ENCODE measurements around the gene ALKBH4. TPM values are rescaled to one million over a fixed set of nuclear protein-coding genes. Genes with fewer than 3 reads are reported as not detected.

Gene ALKBH4
- total and polyA plus RNA-seq, 2 donors (not counting 3 experiments of a cell fraction or from before 2014, with no cell fraction given), result 5.3 to 10.8 TPM

GRCh38 chr7:102410123-102410522 is 54.5 kb downstream of the ALKBH4 start:
- no peak for FAIRE-seq
- H3K9ac ChIP-seq (replicated peaks; ENCODE audit: extremely low read depth, insufficient read depth, low read length), result no peak overlapping the region

GRCh38 chr7:102409340-102409739 is 55.3 kb downstream of the ALKBH4 start:
- POLR2A ChIA-PET, result no interaction called here
- BruUV-seq (replicated peaks), result no TSS peak

More at GRCh38 chr7:102410123-102410522, 54.5 kb downstream of the ALKBH4 start:
- H3K4me1 ChIP-seq (ENCODE audit: control insufficient read depth, extremely low read depth, insufficient read depth, low read length), result no peaks in the 10 kb centered on the region
- ChIA-PET CTCF (no interaction called here), POLR2A (no interaction called here)
- TF ChIP-seq MAX (IDR thresholded peaks at IDR 0.05; ENCODE audit: insufficient read depth, insufficient read length) (no peak), JUN (IDR thresholded peaks at IDR 0.05; ENCODE audit: borderline replicate concordance, insufficient read depth, insufficient read length, low read depth) (no peak), FOS (IDR thresholded peaks at IDR 0.05; ENCODE audit: borderline replicate concordance, insufficient read depth, low read length) (no peak), POLR2AphosphoS5 (IDR thresholded peaks at IDR 0.05; ENCODE audit: insufficient read depth, low read depth, low read length) (no peak), GATA2 (IDR thresholded peaks at IDR 0.05; ENCODE audit: insufficient read depth, insufficient read length, low read depth, low read length) (no peak), EZH2 (IDR thresholded peaks at IDR 0.05; ENCODE audit: borderline replicate concordance, low read depth, low read length, severe bottlenecking) (no peak), POLR2A (IDR thresholded peaks at IDR 0.05; ENCODE audit: low read depth, low read length) (no peak)
- no peaks in the 10 kb centered on the region for H3K27me3 ChIP-seq (ENCODE audit: control insufficient read depth in 2 of 2, insufficient read depth in 2 of 2, low read length in 2 of 2)
- H3K9me3 ChIP-seq (replicated peaks; ENCODE audit: control insufficient read depth, insufficient read depth, low read length), result no peaks in the 10 kb centered on the region
- peaks cover 13 to 31% of the 10 kb centered on the region in 2 experiments for H3K36me3 ChIP-seq (ENCODE audit: control insufficient read depth in 2 of 2, extremely low read depth in 1 of 2, insufficient read depth in 2 of 2, low read length in 2 of 2)
- intact Hi-C loops (cut with micrococcal nuclease) (no loop called here), dilution Hi-C loops (cut with MboI; ENCODE audit: extremely low pct_ligation_motif_present, low sequenced_read_pairs) (no loop called here)
- no peak overlapping the region for H3K27ac ChIP-seq (ENCODE audit: insufficient read depth, low read depth, low read length)
- no peaks in the 10 kb centered on the region for H3K79me2 ChIP-seq (ENCODE audit: control insufficient read depth, insufficient read depth, low read length)
- H3K9me1 ChIP-seq (replicated peaks; ENCODE audit: control insufficient read depth, extremely low read depth, insufficient read depth, low read length), result no peaks in the 10 kb centered on the region
- H2AFZ ChIP-seq (ENCODE audit: low read depth, low read length), result no peak overlapping the region
- H3K4me2 ChIP-seq (ENCODE audit: insufficient read depth, low read length), result no peak overlapping the region
- BruUV-seq (replicated peaks), result no TSS peak
- no peaks in the 10 kb centered on the region for H4K20me1 ChIP-seq (replicated peaks; ENCODE audit: control insufficient read depth, extremely low read depth, insufficient read depth, low read length)
- DNase-seq (ENCODE audit: low read depth, low spot score), result no peak
- no peak overlapping the region for H3K4me3 ChIP-seq (replicated peaks in 1 of 3; ENCODE audit: insufficient read depth in 1 of 3, low read depth in 1 of 3, low read length in 3 of 3)

More at GRCh38 chr7:102409340-102409739, 55.3 kb downstream of the ALKBH4 start:
- FAIRE-seq (no peak), DNase-seq (ENCODE audit: low read depth, low spot score) (no peak)
- Histone ChIP-seq H3K27ac (ENCODE audit: insufficient read depth, low read depth, low read length) (no peak overlapping the region), H3K9ac (replicated peaks; ENCODE audit: extremely low read depth, insufficient read depth, low read length) (no peak overlapping the region), H3K36me3 (ENCODE audit: control insufficient read depth in 2 of 2, extremely low read depth in 1 of 2, insufficient read depth in 2 of 2, low read length in 2 of 2) (peaks cover 13 to 32% of the 10 kb centered on the region in 2 experiments), H3K9me1 (replicated peaks; ENCODE audit: control insufficient read depth, extremely low read depth, insufficient read depth, low read length) (no peaks in the 10 kb centered on the region), H3K79me2 (ENCODE audit: control insufficient read depth, insufficient read depth, low read length) (no peaks in the 10 kb centered on the region), H3K4me3 (replicated peaks in 1 of 3; ENCODE audit: insufficient read depth in 1 of 3, low read depth in 1 of 3, low read length in 3 of 3) (no peak overlapping the region), H3K9me3 (replicated peaks; ENCODE audit: control insufficient read depth, insufficient read depth, low read length) (no peaks in the 10 kb centered on the region), H2AFZ (ENCODE audit: low read depth, low read length) (no peak overlapping the region), H4K20me1 (replicated peaks; ENCODE audit: control insufficient read depth, extremely low read depth, insufficient read depth, low read length) (no peaks in the 10 kb centered on the region), H3K4me1 (ENCODE audit: control insufficient read depth, extremely low read depth, insufficient read depth, low read length) (no peaks in the 10 kb centered on the region), H3K4me2 (ENCODE audit: insufficient read depth, low read length) (no peak overlapping the region), H3K27me3 (ENCODE audit: control insufficient read depth in 2 of 2, insufficient read depth in 2 of 2, low read length in 2 of 2) (no peaks in the 10 kb centered on the region)
- CTCF ChIA-PET, result no interaction called here
- dilution Hi-C loops (cut with MboI; ENCODE audit: extremely low pct_ligation_motif_present, low sequenced_read_pairs), result no loop called here
- TF ChIP-seq GATA2 (IDR thresholded peaks at IDR 0.05; ENCODE audit: insufficient read depth, insufficient read length, low read depth, low read length), result no peak
- TF ChIP-seq EZH2 (IDR thresholded peaks at IDR 0.05; ENCODE audit: borderline replicate concordance, low read depth, low read length, severe bottlenecking), result no peak
- no peak for TF ChIP-seq MYC (IDR thresholded peaks at IDR 0.05; ENCODE audit: low read depth, low read length)
- TF ChIP-seq POLR2AphosphoS5 (IDR thresholded peaks at IDR 0.05; ENCODE audit: insufficient read depth, low read depth, low read length), result no peak
- no peak for TF ChIP-seq CTCF (IDR thresholded peaks at IDR 0.05; ENCODE audit: extremely low read depth in 1 of 2, insufficient read depth in 1 of 2, low read depth in 1 of 2, low read length in 2 of 2)
- no peak for TF ChIP-seq FOS (IDR thresholded peaks at IDR 0.05; ENCODE audit: borderline replicate concordance, insufficient read depth, low read length)
- TF ChIP-seq MAX (IDR thresholded peaks at IDR 0.05; ENCODE audit: insufficient read depth, insufficient read length), result no peak
- TF ChIP-seq POLR2A (IDR thresholded peaks at IDR 0.05; ENCODE audit: low read depth, low read length), result no peak
- no peak for TF ChIP-seq JUN (IDR thresholded peaks at IDR 0.05; ENCODE audit: borderline replicate concordance, insufficient read depth, insufficient read length, low read depth)
- intact Hi-C loops (cut with micrococcal nuclease), result no loop called here

Data from endothelial cell of umbilical vein (primary cell).